Fibroblast of peridontal ligament (primary cell): ENCODE measurements around the gene ZGRF1.
A peak's percentile ranks its signal among the peaks of the same experiment; 100 is the strongest.
"Not testable (repeated sequence)": the region's sequence is repeated elsewhere in the genome, so short reads cannot be mapped to it uniquely, and the experiment has no call there.

ENCODE experiments used
- DNase-seq: peaks from one replicate; pipeline ENCODE4 v3.0.0-alpha.2; 2010; ENCODE audit errors: extremely low read depth

ZGRF1 gene

DNA sequence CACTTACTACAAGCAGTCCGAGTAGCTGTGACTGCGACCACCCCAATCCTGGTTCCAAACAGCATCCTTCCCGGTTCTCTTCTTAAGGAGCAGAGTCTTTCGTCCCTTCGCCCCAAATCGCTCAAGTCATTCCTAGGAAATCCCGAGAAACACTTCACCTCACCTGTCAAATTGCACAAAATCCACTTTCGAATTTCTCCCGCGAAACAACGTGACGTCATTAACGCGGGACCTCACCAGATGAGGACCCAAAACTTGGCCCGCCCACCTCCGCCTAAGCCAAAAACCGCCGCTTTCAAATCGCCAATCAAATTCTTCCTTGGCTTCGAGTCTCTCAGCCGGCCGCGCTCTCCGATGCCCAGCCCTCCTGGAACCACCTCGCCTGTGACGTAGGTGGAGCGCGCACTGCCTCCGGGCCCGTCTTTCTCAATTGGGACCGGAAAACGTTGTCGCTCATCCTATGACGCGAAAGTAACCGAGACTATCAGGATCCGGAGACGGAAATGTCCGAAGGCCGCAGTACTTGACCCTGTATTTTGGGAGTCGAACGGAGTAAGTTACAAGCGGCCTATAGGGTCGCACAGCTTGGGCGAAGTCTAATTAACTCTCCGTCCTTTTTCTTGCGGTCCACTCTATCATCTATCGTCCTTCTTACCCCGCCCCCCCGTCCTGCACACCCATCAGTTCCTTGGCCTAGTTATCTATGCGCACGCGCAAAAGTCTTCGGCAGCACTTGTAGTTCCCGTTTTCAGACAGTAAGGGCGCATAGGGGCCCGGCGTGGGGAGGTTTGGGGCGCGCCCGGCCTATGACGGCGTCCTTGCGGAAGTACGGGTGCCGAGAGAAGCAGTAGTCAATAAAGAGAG, at the start of gene ZGRF1, which contains the start of gene LARP7:
Gene ZGRF1, minus strand, starts transcription at position 222 of the 864 bp plus-strand sequence. CDS start 3,733 bp downstream, outside the sequence.
Gene LARP7, plus strand, starts transcription at position 456 of the 864 bp plus-strand sequence. CDS start 7,527 bp downstream, outside the sequence.
- peak; percentile 100 for DNase-seq

GRCh38 chr4:112680996-112681395, 44.3 kb upstream of the ZGRF1 start:
- no peak for DNase-seq

DNA sequence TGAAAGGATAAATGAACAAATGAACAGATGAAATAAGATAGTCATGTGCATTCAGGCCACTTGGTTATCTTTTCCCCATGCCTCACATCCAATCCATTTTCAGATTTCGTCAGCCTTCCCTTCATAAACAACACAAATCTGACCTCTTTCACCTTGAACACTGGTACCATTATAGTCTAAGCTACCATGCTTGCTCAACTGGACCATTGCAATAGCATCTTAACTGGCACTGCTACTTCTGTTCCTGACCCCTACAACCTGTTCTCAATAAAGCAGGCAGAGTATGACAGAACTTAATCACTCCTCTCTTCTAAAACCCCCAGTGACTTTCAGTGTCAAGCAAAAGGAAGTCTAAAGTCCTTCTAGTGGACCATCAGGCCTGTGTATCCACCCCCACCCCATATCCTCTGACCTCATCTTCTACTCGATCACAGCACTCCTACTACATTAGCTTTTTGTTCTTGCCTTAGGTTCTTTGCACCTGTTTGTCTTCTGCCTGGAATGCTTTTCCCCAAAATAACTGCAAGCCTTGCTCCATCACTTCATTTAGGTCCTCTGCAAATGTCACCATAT, 40.9 kb upstream of the ZGRF1 start:
- DNase-seq = no peak

- no peak for DNase-seq
Observed at GRCh38 chr4:112674376-112674775, 37.7 kb upstream of the ZGRF1 start.

GRCh38 chr4:112673686-112674085, 37.0 kb upstream of the ZGRF1 start:
- DNase-seq = no peak

DNA sequence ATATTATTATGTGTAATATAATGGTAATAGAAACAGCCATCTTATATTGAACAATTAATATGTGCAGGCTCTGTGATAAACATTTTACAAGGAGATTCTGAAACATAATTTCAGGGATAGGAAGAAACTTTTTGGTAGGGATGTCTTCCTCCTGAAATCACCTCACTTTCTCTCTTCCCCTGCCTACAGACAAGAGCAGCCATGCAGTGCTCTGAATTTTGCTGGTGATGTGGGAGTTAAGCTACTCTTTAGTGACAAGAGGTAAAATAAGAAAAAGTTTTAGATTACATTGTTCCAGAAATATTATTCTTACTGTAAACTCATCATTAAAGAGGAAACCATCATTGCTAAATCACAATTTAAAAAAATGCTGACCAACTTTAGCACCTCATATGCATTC, 36.4 kb upstream of the ZGRF1 start:
- DNase-seq = no peak

DNA sequence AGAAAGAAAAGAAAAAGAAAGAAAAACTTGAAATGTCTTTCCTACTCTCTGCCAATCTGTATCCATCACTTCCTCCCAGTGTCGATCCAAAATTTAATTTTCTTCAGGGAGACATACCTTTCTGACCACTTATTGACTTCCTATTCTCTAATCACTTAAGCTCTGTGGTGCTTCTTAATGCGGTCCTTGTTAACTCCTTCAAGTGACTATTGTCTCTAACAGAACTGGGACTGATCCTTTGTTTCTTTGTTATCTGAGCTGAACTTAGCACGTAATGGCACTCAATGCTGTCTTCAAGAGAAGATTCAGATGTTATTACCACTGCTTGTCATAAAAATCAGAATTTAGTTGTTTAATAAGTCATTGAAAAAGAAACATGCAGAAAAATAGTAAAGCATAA, 31.4 kb upstream of the ZGRF1 start:
- DNase-seq = no peak

GRCh38 chr4:112664611-112665010, 27.9 kb upstream of the ZGRF1 start:
- DNase-seq = no peak

- DNase-seq = not testable (repeated sequence)
Observed at GRCh38 chr4:112656115-112656514, 19.4 kb upstream of the ZGRF1 start.

DNA sequence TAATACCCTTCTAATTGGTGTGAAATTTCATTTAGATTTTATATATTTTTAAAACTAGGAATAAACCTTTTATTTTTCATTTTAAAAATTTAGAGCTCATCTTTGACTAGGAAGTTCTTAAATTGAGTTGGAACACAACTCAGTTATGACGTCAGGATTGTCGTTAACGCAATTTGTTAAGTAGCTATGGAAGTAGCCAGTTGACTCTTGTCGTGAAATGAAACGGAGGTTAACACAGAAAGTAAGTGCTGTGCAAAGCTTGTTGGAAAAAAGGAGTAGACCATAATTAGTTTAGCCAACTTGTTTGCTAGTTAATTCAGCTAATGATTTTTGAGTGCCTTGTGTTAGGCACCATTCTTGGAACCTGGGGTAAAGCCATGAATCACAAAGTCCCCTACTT, 18.6 kb upstream of the ZGRF1 start:
- DNase-seq = no peak

- DNase-seq = no peak
Observed at GRCh38 chr4:112652216-112652615, 15.5 kb upstream of the ZGRF1 start.

DNA sequence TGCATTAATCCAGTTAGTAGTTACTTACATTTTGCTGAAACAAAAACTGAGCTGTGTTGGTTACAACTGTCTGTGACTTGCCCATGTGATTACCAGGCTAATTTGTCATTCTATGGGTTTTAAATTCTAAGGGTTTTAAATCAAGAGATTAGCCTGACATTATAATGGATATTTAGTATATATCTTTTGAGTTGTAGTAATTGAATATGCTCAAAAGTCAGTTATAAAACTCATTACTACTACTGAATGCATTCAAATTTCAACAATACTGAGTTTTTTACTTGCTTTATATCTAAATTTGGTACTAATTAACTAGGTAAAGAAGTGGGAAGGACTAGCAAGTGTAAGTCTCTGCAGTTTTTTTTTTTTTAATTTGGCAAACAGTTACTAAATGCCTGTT, 14.9 kb upstream of the ZGRF1 start:
- no peak for DNase-seq

- DNase-seq = no peak
Observed at GRCh38 chr4:112650332-112650731, 13.6 kb upstream of the ZGRF1 start.

DNA sequence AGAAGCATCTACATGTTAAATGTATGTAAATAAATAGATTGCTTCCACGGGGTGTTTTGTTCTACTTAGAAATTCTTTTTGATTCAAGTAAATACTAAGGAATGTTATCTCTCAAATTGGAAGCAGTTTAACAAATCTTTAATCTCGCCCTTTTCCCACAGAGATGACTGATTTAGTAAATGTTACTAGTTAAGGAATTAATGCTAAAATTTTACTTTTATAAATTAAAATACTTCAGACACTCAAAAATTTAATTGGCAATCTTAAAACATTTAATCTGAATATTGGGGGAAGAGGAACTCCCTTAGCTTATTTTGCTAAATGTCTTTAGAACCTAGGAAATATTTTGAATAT, 12.3 kb upstream of the ZGRF1 start:
- no peak for DNase-seq

DNA sequence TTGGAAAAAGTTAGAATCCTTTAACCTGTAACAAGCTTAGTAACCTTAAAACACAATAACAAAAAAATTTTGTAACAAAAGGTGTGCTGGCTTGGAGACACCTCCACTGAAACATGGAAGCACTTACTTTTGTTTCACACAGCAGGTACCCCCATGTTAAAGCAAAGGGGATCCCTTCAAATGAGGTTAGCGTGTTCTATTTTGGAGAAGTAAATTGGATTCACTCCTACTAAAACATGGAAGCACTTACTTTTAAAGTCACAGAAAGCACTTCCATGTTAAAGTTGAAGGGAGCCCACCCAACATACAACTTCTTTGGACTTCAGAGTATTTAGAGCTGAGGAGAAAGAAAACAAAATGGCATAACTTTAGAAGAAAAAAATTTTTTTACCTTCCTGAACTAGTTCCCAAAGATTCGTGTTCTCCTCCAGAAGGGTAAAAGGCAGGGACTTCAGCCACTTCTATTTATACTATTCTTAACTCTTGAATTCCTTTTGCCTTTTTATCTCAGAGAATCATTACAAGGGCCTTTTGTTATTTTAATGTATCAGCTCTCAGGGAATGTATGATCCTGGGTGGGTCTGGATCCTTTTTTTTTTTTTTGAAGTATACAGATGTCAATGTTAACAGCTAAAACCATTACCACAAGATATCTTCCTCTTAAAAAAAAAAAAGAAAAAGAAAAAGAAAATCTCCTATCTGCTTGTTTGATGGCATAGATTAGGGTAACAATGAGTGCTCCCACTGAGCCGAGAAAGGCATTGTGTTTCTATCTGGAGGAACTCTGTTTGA, 11.8 kb upstream of the ZGRF1 start:
- no peak for DNase-seq

DNA sequence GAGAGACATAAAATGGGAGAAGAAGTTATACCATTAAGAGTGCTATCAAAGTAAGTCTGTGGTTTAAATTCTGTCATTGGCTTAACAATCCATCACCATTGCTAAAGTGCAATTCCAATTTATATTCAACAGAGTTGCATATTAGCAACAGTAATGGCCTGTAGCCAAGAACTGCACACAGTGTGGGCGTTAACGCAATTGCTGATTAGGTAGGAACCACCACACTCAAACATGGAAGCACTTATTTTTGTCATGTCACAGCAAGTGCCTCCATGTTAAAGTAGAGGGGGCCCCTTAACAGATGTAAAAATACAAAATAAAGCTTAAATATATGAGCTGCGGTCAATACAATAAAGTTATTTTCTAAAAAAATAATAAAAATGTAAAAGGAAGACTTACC, 11.1 kb upstream of the ZGRF1 start:
- no peak for DNase-seq

DNA sequence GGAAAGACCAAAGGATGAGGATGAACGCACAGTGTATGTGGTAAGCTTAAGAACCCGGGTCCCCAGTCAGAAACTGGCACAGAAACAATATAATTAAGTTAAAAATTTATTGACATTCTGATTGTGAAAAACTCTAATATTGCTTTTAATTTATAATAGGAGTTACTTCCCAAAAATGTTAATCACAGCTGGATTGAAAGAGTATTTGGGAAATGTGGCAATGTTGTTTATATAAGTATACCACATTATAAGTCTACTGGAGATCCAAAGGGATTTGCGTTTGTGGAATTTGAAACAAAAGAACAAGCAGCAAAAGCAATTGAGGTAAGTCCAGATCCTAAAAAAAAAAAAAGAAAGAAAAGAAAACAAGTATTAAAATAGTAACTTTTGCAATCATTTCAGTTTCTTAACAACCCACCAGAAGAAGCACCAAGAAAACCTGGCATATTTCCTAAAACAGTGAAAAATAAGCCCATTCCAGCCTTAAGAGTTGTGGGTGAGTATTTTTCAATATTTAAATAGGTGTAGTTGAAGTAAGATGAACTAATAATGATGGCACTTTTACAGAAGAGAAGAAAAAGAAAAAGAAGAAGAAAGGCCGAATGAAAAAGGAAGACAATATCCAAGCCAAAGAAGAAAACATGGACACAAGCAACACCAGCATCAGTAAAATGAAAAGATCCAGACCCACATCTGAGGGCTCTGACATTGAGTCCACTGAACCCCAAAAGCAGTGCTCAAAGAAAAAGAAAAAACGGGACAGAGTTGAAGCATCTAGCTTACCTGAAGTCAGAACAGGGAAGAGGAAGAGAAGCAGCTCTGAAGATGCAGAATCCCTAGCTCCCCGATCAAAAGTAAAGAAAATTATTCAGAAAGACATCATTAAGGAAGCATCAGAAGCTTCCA, 10.2 kb upstream of the ZGRF1 start:
- DNase-seq = peak; percentile 25

GRCh38 chr4:112645541-112646329, 9.0 kb upstream of the ZGRF1 start:
- DNase-seq = no peak

DNA sequence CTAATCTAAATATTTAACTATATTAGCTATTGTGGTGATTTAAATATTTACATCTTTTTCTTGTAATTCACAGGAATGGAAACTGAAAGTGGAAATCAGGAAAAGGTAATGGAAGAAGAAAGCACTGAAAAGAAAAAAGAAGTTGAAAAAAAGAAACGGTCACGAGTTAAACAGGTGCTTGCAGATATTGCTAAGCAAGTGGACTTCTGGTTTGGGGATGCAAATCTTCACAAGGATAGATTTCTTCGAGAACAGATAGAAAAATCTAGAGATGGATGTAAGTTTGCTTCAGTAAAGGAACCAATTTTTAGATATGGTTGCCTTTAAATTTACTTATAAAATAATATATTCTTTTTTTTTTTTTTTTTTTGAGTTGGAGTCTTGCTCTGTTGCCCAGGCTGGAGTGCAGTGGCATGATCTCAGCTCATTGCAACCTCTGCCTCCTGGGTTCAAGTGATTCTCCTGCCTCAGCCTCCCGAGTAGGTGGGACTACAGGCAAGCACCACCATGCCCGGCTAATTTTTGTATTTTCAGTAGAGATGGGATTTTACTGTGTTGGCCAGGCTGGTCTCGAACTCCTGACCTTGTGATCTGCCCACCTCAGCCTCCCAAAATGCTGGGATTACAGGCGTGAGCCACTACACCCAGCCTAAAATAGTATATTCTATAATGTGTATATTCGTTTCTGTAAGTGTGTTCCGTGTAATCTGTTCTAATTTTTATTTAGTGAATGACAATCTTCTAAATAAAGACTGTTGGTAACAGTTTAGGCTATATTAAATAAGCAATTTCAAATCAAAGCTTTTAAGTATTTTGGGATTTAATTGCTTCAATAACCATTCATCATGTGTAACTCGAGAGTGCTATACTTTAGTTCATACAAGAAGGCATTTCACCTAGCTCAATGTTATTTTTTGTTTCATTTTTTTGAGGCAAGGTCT, 8.2 kb upstream of the ZGRF1 start:
- not testable (repeated sequence) for DNase-seq

GRCh38 chr4:112642526-112642925, 5.8 kb upstream of the ZGRF1 start:
- DNase-seq = no peak
